Measurements from ENCODE around the gene THOC7.

The THOC7 gene

GRCh38 chr3:63900459-63900858, 36.9 kb upstream of the THOC7 start:
- no peak overlapping the region for H3K4me3 ChIP-seq (ENCODE audit: low read depth, low read length)
- H3K27ac ChIP-seq, result no peak overlapping the region
- no peak for DNase-seq
- no peaks in the 10 kb centered on the region for H3K27me3 ChIP-seq (ENCODE audit: insufficient read depth, low read depth, severe bottlenecking)
- peaks cover 31% of the 10 kb centered on the region for H3K36me3 ChIP-seq
- no peaks in the 10 kb centered on the region for H3K9me3 ChIP-seq (ENCODE audit: severe bottlenecking)
- no peak for TF ChIP-seq CTCF (IDR thresholded peaks at IDR 0.05; ENCODE audit: low read depth, low read length)

GRCh38 chr3:63900010-63900409, 36.4 kb upstream of the THOC7 start:
- TF ChIP-seq CTCF (IDR thresholded peaks at IDR 0.05; ENCODE audit: low read depth, low read length), result no peak

GRCh38 chr3:63896332-63897030, 32.9 kb upstream of the THOC7 start:
- H3K27me3 ChIP-seq (ENCODE audit: insufficient read depth, low read depth, severe bottlenecking), result no peaks in the 10 kb centered on the region
- no peak overlapping the region for H3K27ac ChIP-seq
- H3K9me3 ChIP-seq (ENCODE audit: severe bottlenecking), result no peaks in the 10 kb centered on the region
- H3K4me3 ChIP-seq (ENCODE audit: low read depth, low read length), result no peak overlapping the region
- H3K36me3 ChIP-seq, result peaks cover 25% of the 10 kb centered on the region
- DNase-seq, result no peak
- TF ChIP-seq CTCF (IDR thresholded peaks at IDR 0.05; ENCODE audit: low read depth, low read length), result no peak

More at GRCh38 chr3:63900010-63900409, 36.4 kb upstream of the THOC7 start:
- Histone ChIP-seq H3K4me3 (ENCODE audit: low read depth, low read length) (no peak overlapping the region), H3K36me3 (peaks cover 31% of the 10 kb centered on the region), H3K9me3 (ENCODE audit: severe bottlenecking) (no peaks in the 10 kb centered on the region), H3K27me3 (ENCODE audit: insufficient read depth, low read depth, severe bottlenecking) (no peaks in the 10 kb centered on the region), H3K27ac (no peak overlapping the region)
- DNase-seq, result no peak

- no peak overlapping the region for H3K27ac ChIP-seq
- no peak for TF ChIP-seq CTCF (IDR thresholded peaks at IDR 0.05; ENCODE audit: low read depth, low read length)
- no peak overlapping the region for H3K4me3 ChIP-seq (ENCODE audit: low read depth, low read length)
- peaks cover 25% of the 10 kb centered on the region for H3K36me3 ChIP-seq
- DNase-seq, result no peak
- no peaks in the 10 kb centered on the region for H3K9me3 ChIP-seq (ENCODE audit: severe bottlenecking)
- H3K27me3 ChIP-seq (ENCODE audit: insufficient read depth, low read depth, severe bottlenecking), result no peaks in the 10 kb centered on the region
These were observed 32.0 kb upstream of the THOC7 start for GRCh38 chr3:63895422-63896189.

GRCh38 chr3:63892773-63893352, 29.3 kb upstream of the THOC7 start:
- no peak for DNase-seq
- H3K4me3 ChIP-seq (ENCODE audit: low read depth, low read length), result no peak overlapping the region
- no peak for TF ChIP-seq CTCF (IDR thresholded peaks at IDR 0.05; ENCODE audit: low read depth, low read length)
- H3K27me3 ChIP-seq (ENCODE audit: insufficient read depth, low read depth, severe bottlenecking), result no peaks in the 10 kb centered on the region
- H3K9me3 ChIP-seq (ENCODE audit: severe bottlenecking), result no peaks in the 10 kb centered on the region
- no peak overlapping the region for H3K27ac ChIP-seq
- peaks cover 3% of the 10 kb centered on the region for H3K36me3 ChIP-seq

Measured in WERI-Rb-1 (cell line).